GM12891 (cell line): Measurements from ENCODE around the gene NSD1.

Experiments
- PAX5 ChIP-seq: IDR thresholded peaks from 2 replicates; pipeline ENCODE4 v1.6.1; 2011; ENCODE audit warnings: low read length, moderate library complexity, mild to moderate bottlenecking; ENCODE audit not compliant: insufficient read depth, severe bottlenecking
- POLR2A ChIP-seq: IDR thresholded peaks from 2 replicates; pipeline ENCODE4 v1.6.1; 2011; ENCODE audit warnings: low read depth, low read length, control low read depth
- POLR2AphosphoS5 ChIP-seq: IDR thresholded peaks from 2 replicates; pipeline ENCODE4 v1.6.1; 2011; ENCODE audit warnings: low read depth, low read length, control low read depth
- POU2F2 ChIP-seq: IDR thresholded peaks from 2 replicates; pipeline ENCODE4 v1.6.1; 2011; ENCODE audit warnings: low read depth, mild to moderate bottlenecking, control low read depth, low read length, moderate library complexity
- TAF1 ChIP-seq: IDR thresholded peaks from 2 replicates; pipeline ENCODE4 v1.6.1; 2011; ENCODE audit warnings: low read depth, low read length, control low read depth

GRCh38 chr5:177134697-177135225 lies 1.2 kb downstream of the NSD1 start:
- no peak for TF ChIP-seq POLR2AphosphoS5
- TF ChIP-seq POLR2A: no peak
- TF ChIP-seq TAF1: no peak
- TF ChIP-seq POU2F2: no peak
- no peak for TF ChIP-seq PAX5
